B cell (primary cell): ENCODE data around the gene TMEM50B.

Experiments
- EZH2 ChIP-seq: IDR thresholded peaks from 2 replicates; pipeline ENCODE4 v1.6.1; 2012; ENCODE audit warnings: borderline replicate concordance, low read depth, mild to moderate bottlenecking, moderate library complexity, low read length; ENCODE audit not compliant: insufficient read depth, poor library complexity, severe bottlenecking
- TF ChIP-seq, protein P1 (sequence below): fragments of 200-600 bp; IDR thresholded peaks from one replicate; pipeline ENCODE4 v1.8.0; 2022; ENCODE audit warnings: antibody characterized with exemption, mild to moderate bottlenecking

DNA sequence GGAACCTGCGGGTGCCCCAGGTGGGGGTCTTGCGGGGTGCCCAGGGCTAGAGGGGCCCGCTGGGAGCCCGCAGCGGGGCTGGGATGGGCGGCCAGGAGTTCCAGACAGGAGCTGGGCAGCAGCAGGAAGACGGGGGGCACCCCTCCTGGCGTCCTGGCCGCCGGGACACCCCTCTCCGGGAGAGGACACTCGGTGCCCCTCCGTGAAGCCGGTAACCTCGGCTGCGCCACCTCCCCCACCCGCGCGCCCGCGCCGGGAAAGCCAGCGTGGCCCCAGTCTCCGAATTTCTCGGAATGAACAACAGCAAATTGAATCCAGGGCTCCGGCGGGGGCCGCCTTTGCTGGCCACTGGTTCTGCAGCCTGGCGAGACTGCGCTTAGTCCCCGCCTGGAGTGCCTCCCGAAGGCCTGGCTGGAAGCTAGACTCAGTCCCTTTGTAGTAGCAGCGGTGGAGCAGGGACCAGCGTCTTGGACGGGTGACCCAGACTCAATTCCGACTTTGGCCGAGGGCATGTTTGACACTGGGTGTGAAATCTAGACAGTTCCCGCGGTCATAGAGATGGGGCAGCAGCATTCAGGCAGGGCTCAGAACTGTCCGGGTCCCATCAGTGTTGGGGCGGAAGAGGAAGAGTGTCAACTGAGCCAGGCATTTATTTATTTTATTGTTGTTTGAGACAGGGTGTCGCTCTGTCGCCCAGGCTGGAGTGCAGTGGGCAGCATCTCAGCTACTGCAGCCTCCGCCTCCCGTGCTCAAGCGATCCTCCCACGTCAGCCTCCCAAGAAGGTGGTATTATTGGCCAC is 75.8 kb downstream of the TMEM50B start:
- TF ChIP-seq, protein P1, sequence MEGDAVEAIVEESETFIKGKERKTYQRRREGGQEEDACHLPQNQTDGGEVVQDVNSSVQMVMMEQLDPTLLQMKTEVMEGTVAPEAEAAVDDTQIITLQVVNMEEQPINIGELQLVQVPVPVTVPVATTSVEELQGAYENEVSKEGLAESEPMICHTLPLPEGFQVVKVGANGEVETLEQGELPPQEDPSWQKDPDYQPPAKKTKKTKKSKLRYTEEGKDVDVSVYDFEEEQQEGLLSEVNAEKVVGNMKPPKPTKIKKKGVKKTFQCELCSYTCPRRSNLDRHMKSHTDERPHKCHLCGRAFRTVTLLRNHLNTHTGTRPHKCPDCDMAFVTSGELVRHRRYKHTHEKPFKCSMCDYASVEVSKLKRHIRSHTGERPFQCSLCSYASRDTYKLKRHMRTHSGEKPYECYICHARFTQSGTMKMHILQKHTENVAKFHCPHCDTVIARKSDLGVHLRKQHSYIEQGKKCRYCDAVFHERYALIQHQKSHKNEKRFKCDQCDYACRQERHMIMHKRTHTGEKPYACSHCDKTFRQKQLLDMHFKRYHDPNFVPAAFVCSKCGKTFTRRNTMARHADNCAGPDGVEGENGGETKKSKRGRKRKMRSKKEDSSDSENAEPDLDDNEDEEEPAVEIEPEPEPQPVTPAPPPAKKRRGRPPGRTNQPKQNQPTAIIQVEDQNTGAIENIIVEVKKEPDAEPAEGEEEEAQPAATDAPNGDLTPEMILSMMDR: no peak
- TF ChIP-seq EZH2: no peak
